GM18505 (cell line): ENCODE results near the gene ATXN1.
"Not testable (repeated sequence)": the region's sequence is repeated elsewhere in the genome, so short reads cannot be mapped to it uniquely, and the experiment has no call there.

ENCODE experiments used
- ATAC-seq: cut with Tn5 transposase; IDR thresholded peaks from one replicate; pipeline ENCODE4 v1.9.1; 2021; ENCODE audit not compliant: unreplicated experiment
- POLR2A ChIP-seq: IDR thresholded peaks from 4 replicates; pipeline ENCODE4 v1.6.1; 2011; ENCODE audit warnings: borderline replicate concordance; ENCODE audit not compliant: insufficient read depth, insufficient read length; ENCODE audit errors: extremely low read depth

Gene ATXN1

DNA sequence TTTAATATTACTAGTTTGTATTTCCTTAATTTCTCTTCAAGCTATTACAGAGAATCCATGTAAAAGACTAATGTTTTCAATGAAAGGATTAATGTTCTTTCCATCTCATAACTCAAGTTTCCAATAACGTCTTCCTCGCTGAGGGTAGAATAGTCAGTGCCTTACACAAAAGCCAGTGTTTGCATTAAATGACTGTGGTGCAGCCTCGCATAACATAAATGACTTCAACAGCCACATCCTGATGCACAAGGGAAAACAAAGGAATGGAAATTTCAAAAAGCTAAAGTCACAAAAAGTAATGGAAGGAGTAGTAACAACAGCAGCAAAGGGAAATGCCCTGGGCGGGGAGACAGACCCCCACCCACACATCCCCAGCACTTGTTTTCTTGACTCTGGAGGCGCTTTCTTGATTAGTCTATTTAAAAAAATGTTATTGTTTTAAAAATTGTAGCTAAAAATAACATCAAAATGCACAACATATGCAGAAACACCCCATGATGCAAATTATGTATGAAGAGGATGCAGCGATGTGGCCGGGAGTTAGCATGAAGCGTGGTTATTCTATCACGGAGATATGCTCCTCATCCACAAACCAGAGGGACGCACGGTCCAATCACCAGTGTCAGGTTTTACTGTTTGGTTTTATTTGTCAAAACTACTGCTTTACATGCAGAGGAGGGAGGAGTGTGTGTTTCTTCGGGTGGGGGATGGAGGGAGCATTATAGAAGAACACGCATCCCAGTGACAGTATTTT, 294.3 kb downstream of the ATXN1 start:
- no peak for TF ChIP-seq POLR2A
- no peak for ATAC-seq

DNA sequence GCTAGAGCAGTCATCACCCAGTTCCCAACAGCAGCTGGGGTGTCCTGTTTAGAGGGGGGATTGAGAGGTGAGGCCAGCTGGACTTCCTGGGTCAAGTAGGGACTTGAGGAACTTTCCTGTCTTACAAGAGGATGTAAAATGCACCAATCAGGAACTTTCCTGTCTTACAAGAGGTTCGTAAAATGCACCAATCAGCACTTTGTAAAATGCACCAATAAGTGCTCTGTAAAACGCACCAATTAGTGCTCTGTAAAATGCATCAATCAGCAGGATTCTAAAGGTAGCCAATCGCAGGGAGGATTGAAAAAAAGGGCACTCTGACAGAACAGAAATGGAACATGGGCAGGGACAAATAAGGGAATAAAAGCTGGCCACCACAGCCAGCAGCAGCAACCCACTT, 297.2 kb downstream of the ATXN1 start:
- no peak for ATAC-seq
- TF ChIP-seq POLR2A = no peak

DNA sequence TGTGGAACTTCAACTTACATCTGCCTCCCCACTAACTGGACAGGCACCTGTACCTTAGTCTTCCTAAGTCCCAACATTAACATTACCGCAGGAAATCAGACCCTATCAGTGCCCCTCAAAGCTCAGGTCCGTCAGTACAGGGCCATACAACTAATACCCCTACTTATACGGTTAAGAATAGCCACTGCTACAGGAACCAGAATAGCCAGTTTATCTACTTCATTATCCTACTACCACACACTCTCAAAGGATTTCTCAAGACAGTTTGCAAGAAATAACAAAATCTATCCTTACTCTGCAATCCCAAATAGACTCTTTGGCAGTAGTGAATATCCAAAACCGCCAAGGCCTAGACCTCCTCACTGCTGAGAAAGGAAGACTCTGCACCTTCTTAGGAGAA, 298.0 kb downstream of the ATXN1 start:
- ATAC-seq = not testable (repeated sequence)

- ATAC-seq = no peak
- no peak for TF ChIP-seq POLR2A
These were observed 299.8 kb downstream of the ATXN1 start for GRCh38 chr6:16461491-16461890.

GRCh38 chr6:16459472-16459871, 301.8 kb downstream of the ATXN1 start:
- ATAC-seq = not testable (repeated sequence)

DNA sequence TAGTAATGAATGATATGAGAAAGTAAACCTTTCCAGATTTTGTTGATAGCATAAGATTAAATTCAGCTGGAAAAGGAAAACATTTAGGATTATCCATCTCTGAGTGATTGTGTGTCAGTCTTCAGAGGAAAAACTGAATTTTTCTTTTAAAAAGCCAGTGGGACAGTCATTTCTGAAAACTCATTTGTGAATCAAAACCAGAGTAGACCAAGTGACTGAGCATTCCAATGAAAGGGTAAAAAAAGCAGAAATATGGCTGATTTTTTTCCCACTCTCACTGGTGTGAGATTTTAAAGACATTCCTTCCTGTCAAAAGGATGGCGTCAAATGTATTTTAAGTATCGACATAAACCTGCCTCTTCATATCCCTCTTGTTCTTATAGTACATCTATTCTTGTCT, 308.9 kb downstream of the ATXN1 start:
- no peak for ATAC-seq
- no peak for TF ChIP-seq POLR2A

DNA sequence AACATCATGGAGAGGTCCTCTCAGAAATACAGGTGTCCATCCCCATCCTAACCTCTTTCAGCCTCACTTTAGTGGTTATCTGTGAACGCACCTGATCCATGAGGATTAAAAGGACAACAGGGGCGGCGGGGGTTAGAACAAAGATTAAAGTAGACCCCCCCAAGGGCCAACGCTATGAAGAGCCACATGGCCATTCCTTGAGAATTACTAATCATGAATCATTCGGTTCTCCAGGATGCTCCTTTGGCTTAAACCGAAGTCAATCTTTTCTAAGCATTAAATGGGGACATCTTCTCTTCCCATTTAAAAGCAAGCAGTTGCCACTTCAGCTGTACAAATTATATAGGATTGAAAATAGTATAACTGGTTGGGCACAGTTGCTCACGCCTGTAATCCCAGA, 310.4 kb downstream of the ATXN1 start:
- TF ChIP-seq POLR2A = no peak

DNA sequence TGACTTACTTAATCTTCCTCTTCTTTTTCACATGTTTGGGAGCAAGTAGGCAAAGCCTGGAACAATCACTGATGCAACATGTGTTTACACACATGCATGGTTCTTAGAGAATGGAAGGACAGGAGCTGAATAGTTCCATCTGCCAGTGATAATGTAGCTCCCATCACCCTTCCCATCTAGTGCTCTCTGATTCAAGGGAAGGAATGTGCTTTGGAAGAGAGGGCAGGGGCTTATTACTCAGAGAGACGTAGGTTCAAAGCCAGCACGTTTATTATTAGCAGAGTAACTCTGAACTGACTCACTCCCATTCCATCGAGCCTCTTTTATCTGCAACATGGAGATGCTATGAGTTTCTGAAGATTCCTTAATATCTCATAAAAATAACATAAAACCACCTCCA, 311.0 kb downstream of the ATXN1 start:
- ATAC-seq = no peak
- no peak for TF ChIP-seq POLR2A

More for the DNA sequence above, 310.4 kb downstream of the ATXN1 start:
- no peak for ATAC-seq

GRCh38 chr6:16446273-16446672, 315.0 kb downstream of the ATXN1 start:
- no peak for ATAC-seq

DNA sequence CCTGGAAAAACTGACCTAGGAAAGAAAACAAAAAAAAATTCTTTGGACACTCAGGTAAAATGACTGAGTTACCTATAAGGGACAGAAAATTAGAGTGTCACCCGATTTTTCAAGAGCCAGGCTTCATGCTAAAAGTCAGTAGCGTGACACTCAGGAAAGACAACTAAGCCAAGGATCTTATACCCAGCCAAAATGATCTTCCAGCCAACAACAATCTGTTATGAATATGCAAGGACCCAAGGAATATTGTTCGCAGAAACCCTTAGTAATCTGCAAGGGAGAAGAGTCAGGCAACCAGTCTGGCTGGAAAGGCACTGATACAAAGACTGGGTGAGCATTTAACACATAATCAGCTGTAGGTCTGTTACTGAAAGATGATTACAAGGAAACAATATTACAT, 319.2 kb downstream of the ATXN1 start:
- no peak for ATAC-seq
- TF ChIP-seq POLR2A = no peak

More at GRCh38 chr6:16446273-16446672, 315.0 kb downstream of the ATXN1 start:
- no peak for TF ChIP-seq POLR2A

GRCh38 chr6:16441262-16441661, 320.0 kb downstream of the ATXN1 start:
- no peak for TF ChIP-seq POLR2A
- ATAC-seq = no peak

DNA sequence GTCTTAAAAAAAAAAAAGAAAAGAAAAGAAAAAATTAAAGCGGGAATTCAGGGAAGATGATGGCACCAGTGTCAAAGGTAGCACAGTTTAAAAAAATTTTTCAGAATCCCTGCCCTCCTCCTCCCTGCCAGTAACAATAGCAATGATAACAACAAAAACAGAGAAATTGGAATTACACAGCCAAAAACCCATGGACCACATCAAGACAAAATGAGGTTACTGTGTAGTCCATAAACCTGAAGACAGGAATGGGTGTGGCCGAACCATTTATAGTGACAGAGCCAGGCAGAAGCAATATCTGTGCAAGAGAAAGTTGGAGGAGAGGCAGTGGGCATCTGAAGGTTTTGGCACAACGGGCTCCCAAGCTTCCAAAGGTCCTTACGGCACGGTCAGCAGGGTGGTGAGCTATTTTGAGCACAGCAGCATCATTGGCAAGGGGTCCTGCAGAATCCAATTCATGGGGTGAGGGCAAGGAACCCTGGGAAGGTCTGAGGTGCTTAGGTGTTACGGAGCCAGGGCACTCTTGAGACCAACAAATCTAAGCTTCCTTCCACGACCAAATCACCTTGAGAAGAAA, 320.5 kb downstream of the ATXN1 start:
- TF ChIP-seq POLR2A = no peak
- no peak for ATAC-seq

DNA sequence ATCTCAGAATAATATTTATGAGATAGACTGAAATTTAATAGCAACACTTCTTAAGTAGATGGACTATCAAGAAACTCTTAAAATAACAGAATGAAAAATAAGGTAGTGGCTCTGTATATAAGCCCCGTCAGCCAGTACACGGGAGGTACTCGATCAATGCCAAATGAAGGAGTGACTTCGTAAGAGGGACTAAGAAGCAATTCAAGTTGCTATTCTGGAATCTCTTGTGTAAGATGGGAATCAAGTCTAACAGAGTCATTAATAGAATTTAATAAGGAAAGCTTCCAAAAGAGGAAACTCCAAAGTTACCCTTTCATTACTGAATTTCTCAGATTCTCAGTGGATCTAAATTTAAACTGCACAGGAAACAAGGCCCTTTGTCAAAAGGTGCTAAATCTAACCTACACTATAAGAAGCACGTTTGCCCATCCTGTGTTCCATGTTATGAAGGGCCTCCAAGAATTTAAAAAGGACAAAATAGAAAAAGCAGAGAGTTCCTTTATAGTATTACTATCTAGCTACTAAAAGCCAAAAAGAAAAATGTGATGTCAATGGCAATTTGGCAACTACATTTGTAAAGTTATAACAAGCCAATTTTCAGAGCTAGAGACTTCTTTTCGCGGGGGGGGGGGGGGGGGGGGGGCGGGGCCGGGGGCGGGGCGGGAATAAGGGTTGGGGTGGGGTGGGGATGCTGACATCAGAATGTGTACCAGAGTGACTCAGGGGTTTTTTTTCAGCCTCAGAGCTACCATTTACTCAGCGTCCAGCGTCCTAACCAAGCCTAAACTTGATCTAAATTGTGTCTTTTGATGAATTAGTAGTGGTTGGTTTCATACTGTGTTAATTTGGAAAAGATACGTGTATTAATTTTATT, 322.3 kb downstream of the ATXN1 start:
- no peak for TF ChIP-seq POLR2A

GRCh38 chr6:16437984-16438383, 323.3 kb downstream of the ATXN1 start:
- TF ChIP-seq POLR2A = no peak
- ATAC-seq = no peak

More for the DNA sequence above, 322.3 kb downstream of the ATXN1 start:
- no peak for ATAC-seq
